Measurements from ENCODE around the gene EDDM13.
"Not testable (repeated sequence)": the region's sequence is repeated elsewhere in the genome, so short reads cannot be mapped to it uniquely, and the experiment has no call there.

EDDM13 gene

DNA sequence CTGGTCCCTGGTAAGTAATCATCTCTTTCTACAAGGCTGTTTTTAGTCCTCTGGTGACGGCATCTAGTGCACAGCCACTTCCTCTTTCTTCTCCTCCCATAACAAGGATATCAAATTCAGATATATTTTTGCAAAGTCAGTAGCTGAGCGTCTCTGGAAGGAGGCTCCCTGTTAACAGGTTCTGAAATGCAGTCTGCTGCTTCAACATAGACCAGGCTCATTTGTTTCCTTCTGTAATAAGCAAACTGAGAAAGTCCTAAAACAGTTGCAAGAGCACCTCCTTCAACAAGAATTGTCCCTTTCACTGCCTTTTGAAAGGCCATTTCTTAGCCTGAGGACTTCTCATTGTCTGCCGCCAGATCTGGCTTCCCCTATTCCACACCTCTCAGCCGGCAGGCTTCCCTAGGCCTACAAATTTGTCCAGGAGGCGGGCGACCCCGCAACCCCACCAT lies 49.5 kb downstream of the EDDM13 start:
- no peak for DNase-seq

DNA sequence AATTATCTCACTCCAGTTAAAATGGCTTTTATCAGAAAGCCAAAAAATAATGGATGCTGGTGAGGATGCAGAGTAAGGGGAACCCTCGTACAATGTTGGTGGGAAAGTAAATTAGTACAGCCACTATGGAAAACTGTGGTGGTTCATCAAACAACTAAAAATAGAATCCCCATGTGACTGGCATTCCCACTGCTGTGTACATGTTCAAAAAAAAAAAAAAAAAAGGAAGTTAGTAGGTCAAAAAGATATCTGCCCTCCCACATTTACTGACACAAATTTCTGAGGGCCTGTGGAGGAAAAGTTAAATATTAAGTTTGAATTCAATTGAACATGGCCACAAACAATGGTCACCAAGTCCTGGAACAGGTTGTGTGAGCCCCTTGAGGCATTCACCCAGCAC lies 51.9 kb downstream of the EDDM13 start:
- DNase-seq: no peak

DNA sequence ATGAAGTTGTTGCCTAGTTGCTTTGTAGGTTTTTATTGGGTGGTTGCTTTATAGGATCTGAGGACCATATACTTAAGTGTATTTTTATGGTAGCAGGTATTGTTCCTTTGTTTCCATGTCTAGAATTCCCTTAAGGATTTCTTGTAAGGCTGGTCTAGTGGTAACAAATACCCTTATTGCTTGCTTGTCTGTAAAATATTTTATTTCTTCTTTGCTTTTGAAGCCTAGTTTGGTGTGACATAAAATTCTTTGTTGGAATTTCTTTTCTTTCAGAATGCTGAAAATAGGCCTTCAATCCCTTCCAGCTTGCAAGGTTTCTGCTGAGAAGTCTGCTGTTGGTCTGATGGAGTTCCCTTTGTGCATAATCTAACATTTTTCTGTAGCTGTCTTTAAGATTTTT lies 60.1 kb downstream of the EDDM13 start:
- no peak for DNase-seq

DNA sequence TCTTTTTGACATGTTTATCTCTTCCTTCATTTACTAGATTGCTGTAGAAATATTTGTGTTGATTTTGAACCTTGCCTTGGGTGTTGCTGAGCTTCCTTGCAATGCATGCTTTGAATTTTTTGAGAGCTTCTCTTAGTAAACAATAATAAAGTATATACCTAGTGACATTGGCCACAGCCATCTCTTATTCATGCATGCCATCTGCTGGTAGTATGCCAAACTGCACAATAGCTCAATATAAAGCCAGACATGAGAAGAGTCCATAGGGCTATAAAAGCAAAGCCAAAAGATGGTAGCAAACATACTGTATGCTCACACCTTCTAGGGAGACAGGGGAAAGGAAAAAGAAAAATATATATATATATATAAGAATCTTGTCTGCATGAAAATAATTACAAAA lies 61.0 kb downstream of the EDDM13 start:
- DNase-seq: peak; percentile 56

DNA sequence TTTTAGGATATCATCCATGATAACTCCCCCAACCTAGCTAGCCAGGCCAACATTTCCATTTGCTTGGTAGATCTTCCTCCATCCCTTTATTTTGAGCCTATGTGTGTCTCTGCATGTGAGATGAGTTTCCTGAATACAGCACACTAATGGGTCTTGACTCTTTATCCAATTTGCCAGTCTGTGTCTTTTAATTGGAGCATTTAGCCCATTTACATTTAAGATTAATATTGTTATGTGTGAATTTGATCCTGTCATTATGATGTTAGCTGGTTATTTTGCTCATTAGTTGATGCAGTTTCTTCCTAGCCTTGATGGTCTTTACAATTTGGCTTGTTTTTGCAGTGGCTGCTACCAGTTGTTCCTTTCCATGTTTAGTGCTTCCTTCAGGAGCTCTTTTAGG lies 62.8 kb downstream of the EDDM13 start:
- DNase-seq: not testable (repeated sequence)

DNA sequence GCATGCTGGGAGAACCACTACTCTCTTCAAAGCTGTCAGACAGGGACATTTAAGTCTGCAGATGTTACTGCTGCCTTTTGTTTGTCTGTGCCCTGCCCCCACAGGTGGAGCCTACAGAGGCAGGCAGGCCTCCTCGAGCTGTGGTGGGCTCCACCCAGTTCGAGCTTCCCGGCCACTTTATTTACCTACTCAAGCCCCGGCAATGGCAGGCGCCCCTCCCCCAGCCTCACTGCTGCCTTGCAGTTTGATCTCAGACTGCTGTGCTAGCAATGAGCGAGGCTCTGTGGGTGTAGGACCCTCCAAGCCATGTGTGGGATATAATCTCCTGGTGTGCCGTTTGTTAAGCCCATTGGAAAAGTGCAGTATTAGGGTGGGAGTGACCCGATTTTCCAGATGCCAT lies 64.5 kb downstream of the EDDM13 start:
- DNase-seq: not testable (repeated sequence)

DNA sequence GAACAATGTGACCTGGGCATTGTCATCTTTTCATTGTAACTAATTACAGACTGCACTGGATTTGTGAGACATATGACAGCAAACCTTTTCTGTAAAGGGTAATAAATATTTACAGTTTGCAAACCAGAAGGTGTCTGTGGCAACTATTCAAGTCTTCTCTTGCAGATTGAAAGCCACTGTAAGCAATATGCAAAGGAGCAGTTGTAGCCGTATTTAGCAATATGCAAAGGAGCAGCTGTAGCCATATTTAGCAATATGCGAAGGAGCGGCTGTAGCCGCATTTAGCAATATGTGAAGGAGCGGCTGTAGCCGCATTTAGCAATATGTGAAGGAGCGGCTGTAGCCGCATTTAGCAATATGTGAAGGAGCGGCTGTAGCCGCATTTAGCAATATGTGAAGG lies 66.5 kb downstream of the EDDM13 start:
- not testable (repeated sequence) for DNase-seq

DNA sequence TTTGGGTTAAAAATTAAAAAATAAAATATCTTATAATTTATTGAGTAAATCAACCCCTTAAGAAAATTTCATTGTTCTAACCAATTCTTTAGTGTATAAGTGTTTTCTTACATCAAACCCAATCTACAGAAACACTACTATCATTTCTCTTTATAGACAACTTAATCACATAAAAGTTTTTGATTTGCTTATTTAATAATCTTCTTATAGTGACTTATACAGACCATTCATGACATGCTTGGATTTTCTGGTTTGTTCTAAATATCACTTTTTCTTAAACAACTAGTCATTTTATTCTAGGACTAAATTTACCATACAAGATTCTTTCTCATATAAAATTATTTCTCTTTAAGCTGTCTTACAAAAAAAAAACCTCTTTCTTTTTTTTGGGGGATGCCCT lies 69.4 kb downstream of the EDDM13 start:
- no peak for DNase-seq

DNA sequence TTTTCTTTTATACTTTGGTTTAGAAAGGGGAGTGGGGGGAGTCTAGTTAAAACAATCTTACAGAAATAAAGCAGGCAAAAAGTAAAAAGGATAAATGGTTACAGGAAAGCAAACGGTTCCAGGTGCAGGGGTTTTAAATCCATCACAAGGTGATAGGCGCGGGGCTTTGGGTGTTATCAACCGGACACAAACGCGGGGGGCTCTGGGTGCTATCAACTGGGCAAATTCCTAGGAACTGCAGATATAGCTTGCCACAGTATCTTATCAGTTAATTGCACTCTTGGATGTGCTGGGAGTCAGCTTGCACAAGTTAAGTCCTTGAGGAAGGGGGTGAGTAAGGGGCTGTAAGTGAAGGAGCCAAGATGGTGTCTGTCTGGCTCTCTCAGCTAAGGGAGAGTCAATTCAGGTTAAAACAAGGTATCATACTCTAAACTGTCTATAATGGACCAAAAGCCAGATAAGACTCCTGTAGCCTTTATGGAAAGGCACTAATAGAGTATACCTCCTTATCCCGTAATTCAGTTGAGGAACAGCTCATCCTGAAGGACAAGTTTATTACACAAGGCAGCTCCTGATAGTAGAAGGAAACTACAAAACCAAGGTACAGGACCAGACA lies 74.7 kb downstream of the EDDM13 start:
- no peak for DNase-seq

DNA sequence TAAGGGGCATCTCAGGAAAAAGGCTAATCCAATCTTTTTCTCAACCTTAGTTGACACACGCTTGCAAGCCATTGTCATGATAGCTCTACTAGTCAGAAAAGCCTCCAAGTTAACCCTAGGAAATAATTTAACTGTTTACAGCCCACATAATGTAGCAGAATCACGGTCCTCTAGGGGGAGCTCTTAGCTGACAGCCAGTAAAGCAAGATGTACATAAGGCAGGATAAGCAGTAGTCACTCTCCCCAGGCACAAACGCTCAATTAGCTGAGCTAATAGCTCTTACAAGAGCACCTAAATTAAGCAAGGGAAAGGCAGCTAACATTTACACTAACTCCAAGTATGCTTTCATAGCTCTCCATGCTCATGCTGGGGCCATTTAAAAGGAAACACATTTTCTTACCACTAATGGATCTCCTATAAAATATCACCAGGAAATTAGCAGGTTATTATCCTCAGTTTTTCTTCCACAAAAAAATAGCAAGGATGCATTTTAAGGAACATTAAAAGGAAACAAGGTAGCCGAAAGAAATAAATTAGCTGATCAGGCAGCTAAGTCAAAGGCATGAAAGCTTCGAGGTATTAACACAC lies 75.8 kb downstream of the EDDM13 start:
- peak; percentile 43 for DNase-seq

DNA sequence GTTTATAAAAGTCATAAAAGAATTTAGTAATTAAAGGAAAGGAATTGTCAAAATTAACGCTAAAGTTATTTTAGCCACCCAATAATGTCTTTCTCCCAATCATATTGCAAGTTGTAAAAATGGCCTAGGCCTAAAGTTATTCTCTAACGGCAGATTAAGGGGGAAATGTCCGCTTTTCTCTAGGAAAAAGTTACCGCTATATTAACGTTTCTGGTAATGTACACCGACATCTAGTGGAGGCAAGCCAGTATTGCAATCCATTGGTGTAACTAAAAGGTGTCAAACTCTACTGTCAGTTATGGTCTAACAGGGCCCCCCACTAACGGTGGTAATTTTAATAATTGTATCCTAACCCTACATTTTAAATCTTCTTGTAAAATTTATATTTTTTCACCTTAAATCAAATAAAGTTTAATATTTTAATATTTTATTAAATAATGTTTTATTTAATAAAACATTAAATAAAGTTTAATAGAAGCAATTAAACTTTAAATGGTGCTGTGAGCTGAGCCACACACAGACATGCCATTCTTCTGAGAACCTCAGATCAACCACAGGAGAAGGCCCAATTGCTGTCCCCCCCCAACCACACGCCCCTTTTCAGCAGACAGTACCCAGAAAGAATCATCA lies 78.0 kb downstream of the EDDM13 start:
- peak; percentile 52 for DNase-seq

DNA sequence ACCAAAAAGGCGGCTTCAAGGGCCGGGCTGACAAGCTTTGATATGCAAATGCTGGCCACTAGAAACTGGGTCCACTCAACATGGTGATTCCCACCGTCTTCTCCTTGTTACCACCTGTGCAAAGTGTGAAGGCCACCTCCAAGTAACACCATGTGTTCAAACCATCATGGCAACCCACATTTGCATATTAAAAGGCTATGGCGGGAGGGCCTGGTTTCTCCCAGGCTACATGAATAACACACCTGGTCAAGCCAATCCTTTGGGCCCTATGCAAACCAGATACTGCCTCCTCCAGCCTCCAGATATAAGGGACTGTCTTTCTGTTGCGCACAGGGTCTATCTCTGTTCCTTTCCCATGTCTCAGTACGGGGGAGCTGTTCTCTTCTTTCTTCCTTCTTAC lies 78.7 kb downstream of the EDDM13 start:
- no peak for DNase-seq

DNA sequence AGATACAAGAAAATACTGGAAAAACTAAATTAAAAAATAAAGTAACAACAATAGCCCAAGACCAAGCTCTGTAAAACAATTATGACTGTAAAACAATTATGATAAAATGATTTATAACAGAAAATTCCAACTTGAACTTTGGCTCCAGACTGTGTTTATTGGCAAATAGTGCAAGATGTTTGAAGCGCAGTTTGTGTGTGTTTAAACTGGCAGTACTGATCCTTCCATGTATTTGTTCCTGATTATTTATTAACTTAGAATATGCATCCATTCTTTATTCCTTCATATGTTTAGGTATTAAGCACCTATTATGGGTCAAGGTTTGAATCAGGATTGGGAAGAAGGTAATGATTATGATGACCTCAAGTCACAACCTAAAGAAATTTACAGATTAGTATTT lies 83.0 kb downstream of the EDDM13 start:
- DNase-seq: no peak

DNA sequence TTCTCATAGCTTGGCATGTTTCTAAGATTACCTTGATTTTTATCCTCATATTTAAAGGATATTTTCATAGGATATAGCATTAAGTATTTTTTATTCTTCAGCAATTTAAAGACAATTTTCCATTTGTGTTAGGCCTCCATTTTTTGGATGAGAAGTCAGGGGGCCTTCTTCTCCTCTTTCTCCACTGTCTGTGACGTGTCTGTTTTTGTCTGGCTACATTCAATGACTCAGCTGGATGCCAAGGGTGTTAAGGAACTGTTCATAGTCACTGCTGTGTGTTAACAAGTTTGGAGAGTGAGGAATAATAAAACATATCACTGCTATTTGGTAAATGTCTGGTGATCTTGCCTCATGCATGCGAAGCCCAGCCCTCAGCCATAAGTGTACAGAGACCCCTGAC lies 84.4 kb downstream of the EDDM13 start:
- DNase-seq: no peak
